Occipital lobe (tissue), 2 donors: ENCODE results near the gene RNLS. TPM values are rescaled to one million over a fixed set of nuclear protein-coding genes. Genes with fewer than 3 reads are reported as not detected.

Source experiments
- DNase-seq: peaks from one replicate; lab custom pipeline; 2025; lab: John Stamatoyannopoulos, UW
- total RNA-seq: library from RNA; depleted of rRNA; stranded (reverse); fragments of >200 nt; gene quantifications from one replicate; pipeline ENCODE4 v1.2.3, GENCODE V29; 2014

The RNLS gene
- total RNA-seq, 1 donor from 2014 or later, result 2.8 TPM

DNA sequence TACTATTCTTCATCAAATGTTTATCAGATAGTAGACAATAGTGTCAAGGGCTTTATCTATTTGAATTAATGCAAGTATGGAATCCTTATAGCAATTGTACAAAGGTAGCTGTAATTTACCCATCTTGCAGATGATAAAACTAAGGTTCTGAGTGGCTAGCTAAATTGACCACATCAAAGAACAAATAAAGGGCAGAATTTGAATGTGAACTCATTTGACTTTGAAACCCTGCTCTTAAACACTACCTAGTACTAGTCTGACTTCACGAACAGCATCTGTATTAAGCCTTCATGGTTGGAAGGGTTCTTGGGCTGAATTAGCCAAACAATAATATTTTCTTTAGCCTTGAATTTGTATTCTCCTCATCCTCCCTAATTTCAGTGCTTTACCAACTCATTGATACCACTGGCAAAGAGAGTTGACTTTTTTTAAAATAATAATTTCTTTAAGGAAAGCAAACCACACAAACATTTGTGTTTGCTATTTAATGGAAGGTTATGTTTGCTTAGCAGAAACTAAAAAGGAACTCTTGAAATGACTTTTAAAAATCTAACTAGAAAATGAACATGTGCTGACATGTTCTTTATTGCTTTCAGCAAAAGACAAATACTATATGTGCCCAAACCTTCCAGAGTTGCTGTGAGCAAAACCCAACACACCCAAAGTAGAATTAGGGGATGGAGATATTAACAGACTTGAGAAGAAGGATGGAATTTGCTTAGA, 322.6 kb downstream of the RNLS start:
- no peak for DNase-seq

DNA sequence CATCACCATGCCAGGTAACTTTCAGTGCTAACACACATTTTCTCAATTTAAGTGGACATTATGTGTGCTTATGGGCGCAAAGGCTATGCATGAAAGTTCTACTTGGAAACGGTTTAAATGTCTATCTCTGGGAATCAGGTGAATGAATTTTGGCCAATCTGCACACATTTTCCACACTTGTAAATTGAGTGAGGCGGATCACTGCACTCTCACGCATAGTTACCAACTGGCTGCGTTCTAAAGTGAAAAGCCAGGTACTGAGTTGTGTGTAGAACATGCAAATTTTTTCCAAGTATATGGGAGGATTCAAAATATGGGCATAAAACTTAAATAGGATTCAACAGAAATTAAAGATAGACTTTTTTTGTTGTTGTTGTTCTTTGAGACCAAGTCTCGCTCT, 323.7 kb downstream of the RNLS start:
- DNase-seq, result no peak

GRCh38 chr10:88256886-88257285, 326.2 kb downstream of the RNLS start:
- DNase-seq, result no peak

- no peak for DNase-seq
Measured at GRCh38 chr10:88256013-88256680, 327.0 kb downstream of the RNLS start.

- DNase-seq, result no peak
Measured at GRCh38 chr10:88254091-88254490, 329.0 kb downstream of the RNLS start.

DNA sequence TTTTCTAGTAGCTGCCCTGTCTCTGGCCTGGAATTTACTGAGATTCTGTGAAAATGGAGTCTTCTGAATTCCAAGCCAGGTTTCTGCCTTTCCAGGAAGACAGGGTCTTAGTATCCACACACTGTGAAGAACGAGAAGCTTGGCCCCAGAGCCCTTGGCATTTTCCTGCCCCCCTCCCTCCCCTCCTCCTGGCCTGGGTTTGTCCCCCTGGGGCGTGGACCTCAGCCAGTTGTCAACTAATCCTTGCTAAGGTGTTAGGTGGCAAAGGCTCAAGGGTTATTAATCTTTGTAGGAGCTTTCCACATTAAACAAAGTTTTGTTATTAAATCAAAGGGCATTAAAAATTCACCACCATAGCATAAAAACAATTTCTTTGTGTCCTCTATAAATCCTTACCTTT, 329.5 kb downstream of the RNLS start:
- no peak for DNase-seq

GRCh38 chr10:88253128-88253527, 330.0 kb downstream of the RNLS start:
- no peak for DNase-seq

GRCh38 chr10:88249450-88249849, 333.7 kb downstream of the RNLS start:
- DNase-seq, result no peak

DNA sequence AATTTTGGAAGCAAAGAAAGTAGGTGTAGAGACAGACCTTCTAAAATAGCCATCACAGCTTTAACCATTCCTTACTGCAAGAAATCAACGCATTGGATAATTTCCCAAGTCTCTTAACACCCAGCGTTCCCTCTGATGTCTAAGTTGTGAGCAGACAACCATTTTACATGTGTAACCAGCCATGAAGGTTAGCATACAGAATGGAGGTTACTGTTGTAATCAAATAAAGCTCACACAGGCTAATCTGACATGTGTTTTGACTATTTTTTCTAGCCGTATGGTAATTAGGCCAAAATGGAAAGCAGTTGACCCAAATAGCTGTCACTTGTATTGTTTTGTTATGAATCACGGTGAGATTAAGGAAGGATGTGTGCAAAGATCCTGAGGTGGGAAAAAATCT, 336.4 kb downstream of the RNLS start:
- DNase-seq, result no peak

- no peak for DNase-seq
Measured at GRCh38 chr10:88245974-88246511, 337.1 kb downstream of the RNLS start.

DNA sequence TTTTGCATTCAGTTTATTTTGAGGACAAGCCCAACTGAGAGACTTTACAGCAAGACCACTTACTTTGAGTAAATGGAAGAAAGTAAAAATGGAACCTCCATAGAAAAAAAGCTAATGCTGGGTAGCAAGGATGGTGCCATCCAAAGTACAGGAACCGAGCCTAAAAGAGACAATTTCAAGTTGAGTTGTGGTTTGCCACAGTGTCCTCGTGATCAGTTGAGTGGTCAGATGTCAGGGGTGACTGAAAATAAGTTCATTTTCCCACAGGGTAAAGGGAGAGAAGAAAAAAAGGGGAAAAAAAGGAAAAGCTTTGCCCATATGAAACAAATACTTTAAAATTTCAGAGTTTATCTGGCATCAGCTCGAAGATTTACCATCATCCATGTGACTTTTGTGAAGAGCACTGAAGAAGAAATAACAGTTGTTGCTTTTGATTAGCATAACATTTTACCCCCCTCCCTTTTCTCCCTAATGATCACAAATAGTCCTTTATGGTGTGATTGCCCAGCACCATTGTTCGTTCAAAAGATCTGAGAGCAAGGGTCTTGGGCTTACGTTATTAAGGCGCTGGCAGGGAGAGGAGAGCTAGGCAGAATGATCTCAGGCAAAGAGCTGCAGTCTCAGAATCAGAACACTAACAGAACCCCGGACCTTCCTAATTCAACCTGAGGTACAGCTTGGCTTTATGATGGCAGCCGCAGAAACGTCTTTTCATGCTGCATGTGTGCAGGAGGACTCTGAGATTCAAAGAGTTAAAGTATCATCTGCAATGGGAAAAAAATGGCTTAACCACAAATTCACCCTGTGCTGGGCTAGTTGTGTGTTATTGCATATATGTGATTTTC, 338.1 kb downstream of the RNLS start:
- no peak for DNase-seq

DNA sequence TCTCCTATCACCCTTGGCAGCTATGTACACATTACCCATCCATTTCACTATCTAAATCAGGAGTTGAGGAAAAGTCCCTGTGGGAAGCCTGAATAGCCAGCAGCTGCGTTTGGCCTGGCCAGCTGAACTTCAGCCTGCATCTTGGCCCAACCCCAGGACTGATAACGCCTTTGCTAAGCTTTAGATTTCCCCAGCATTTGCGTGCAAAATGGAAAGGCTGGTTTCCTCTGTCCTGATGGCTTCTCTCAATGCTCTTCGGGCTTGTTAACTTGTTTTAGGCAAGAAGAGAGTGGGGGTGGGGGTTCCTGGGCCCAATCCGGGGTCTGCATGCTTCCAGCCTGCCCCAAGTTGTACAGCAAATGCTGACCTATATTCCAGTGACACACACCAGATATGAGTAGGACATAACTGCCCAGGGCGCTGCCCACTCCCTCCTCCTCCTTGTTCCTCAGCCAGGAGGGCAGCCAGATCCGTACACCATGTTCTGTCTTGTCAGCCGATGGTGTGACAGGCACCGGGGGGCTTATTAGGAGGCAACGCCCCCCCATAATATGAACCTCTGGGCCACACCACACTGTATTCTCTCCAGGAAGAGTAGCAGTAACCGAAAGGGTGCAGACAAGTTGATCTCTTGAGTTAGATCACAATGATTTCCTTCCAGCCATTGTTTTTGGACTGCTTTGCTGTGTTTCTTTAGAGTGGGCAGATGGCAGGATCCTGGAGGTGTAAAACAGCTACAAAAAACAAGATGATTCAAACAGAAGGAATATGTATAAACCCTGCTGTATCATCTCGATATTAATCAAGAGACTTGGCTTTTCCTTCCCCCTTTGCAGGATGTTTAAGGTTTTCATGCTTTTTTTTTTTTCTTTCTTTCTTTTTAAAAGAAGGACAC, 339.0 kb downstream of the RNLS start:
- no peak for DNase-seq

GRCh38 chr10:88243202-88243744, 339.8 kb downstream of the RNLS start:
- no peak for DNase-seq

- no peak for DNase-seq
Measured at GRCh38 chr10:88241501-88241900, 341.6 kb downstream of the RNLS start.

- DNase-seq, result no peak
Measured at GRCh38 chr10:88239212-88239611, 343.9 kb downstream of the RNLS start.

DNA sequence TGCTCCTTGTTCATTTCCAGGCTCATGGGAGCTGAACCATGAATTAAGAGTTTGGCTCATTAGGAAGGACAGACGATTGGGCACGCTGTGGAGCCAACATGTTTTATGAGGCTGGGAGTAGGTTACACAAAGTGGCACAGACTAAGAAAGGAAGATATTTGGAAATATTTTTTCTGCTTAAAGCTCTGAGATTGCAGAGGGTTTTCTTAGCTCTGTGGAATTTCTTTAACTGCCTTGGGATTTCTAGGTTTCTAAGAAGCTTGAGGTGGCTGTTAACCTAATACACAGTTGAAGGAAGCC, 344.6 kb downstream of the RNLS start:
- no peak for DNase-seq

GRCh38 chr10:88237896-88238614, 345.1 kb downstream of the RNLS start:
- DNase-seq, result no peak

GRCh38 chr10:88236121-88236743, 346.9 kb downstream of the RNLS start:
- no peak for DNase-seq

GRCh38 chr10:88234297-88234696, 348.8 kb downstream of the RNLS start:
- no peak for DNase-seq

GRCh38 chr10:88233870-88234269, 349.2 kb downstream of the RNLS start:
- no peak for DNase-seq
